Ascending aorta (tissue), 2 donors: ENCODE data around the gene DPP8. TPM values are rescaled to one million over a fixed set of nuclear protein-coding genes. Genes with fewer than 3 reads are reported as not detected.
"Not testable (repeated sequence)": the region's sequence is repeated elsewhere in the genome, so short reads cannot be mapped to it uniquely, and the experiment has no call there.

Experiments
- DNase-seq, 2 donors: peaks; one replicate each; pipeline ENCODE4 v3.0.0-alpha.2; 2019; ENCODE audit warnings: low spot score in 2 of 2
- H3K27ac ChIP-seq, 2 donors: fragments of 200-600 bp; sonication (generic); one replicate each; pipeline ENCODE4 v1.5.1; 2016 to 2017; ENCODE audit warnings: mild to moderate bottlenecking in 1 of 2
- H3K27me3 ChIP-seq: fragments of 200-600 bp; sonication (generic); one replicate; pipeline ENCODE4 v1.5.1; 2017
- H3K36me3 ChIP-seq, 2 donors: fragments of 200-600 bp; sonication (generic); one replicate each; pipeline ENCODE4 v1.5.1; 2016
- H3K4me1 ChIP-seq, 2 donors: fragments of 200-600 bp; sonication (generic); one replicate each; pipeline ENCODE4 v1.5.1; 2016 to 2017; ENCODE audit warnings: mild to moderate bottlenecking in 1 of 2
- H3K4me3 ChIP-seq, 2 donors: fragments of 200-600 bp; sonication (generic); one replicate each; pipeline ENCODE4 v1.5.1; 2016 to 2017; ENCODE audit warnings: mild to moderate bottlenecking in 1 of 2
- H3K9me3 ChIP-seq, 2 donors: fragments of 200-600 bp; sonication (generic); one replicate each; pipeline ENCODE4 v1.5.1; 2016
- intact Hi-C: fragments of 100-400 bp; cut with DNase I; formaldehyde crosslinking; loops from one replicate; pipeline ENCODE4 v1.15.1; 2023
- total RNA-seq: library from RNA; depleted of rRNA; stranded (reverse); fragments of >200 nt; gene quantifications from one replicate; pipeline ENCODE4 v1.1.0, GENCODE V29; 2016
- TF ChIP-seq, protein P1 (sequence below), 3 experiments: fragments of 200-600 bp in 2 of 3; fragments of 450-650 bp in 1 of 3; sonication (generic) in 2 of 3; IDR thresholded peaks; one replicate each; pipeline ENCODE4 v1.5.1; 2016 to 2019; ENCODE audit warnings: antibody characterized with exemption in 3 of 3, mild to moderate bottlenecking in 1 of 3, moderate library complexity in 1 of 3

The DPP8 gene
- total RNA-seq, 1 donor from 2014 or later: 69.0 TPM

GRCh38 chr15:65556622-65557021 lies 39.1 kb upstream of the DPP8 start:
- Histone ChIP-seq H3K4me3 (no peak overlapping the region), H3K36me3 (peaks cover 16 to 31% of the 10 kb centered on the region in 2 donors), H3K4me1 (no peaks in the 10 kb centered on the region), H3K27me3 (no peaks in the 10 kb centered on the region), H3K9me3 (no peaks in the 10 kb centered on the region), H3K27ac (no peak overlapping the region)
- intact Hi-C loops: no loop called here
- TF ChIP-seq, protein P1, sequence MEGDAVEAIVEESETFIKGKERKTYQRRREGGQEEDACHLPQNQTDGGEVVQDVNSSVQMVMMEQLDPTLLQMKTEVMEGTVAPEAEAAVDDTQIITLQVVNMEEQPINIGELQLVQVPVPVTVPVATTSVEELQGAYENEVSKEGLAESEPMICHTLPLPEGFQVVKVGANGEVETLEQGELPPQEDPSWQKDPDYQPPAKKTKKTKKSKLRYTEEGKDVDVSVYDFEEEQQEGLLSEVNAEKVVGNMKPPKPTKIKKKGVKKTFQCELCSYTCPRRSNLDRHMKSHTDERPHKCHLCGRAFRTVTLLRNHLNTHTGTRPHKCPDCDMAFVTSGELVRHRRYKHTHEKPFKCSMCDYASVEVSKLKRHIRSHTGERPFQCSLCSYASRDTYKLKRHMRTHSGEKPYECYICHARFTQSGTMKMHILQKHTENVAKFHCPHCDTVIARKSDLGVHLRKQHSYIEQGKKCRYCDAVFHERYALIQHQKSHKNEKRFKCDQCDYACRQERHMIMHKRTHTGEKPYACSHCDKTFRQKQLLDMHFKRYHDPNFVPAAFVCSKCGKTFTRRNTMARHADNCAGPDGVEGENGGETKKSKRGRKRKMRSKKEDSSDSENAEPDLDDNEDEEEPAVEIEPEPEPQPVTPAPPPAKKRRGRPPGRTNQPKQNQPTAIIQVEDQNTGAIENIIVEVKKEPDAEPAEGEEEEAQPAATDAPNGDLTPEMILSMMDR (IDR thresholded peaks at IDR 0.05): no peak
- no peak for DNase-seq

DNA sequence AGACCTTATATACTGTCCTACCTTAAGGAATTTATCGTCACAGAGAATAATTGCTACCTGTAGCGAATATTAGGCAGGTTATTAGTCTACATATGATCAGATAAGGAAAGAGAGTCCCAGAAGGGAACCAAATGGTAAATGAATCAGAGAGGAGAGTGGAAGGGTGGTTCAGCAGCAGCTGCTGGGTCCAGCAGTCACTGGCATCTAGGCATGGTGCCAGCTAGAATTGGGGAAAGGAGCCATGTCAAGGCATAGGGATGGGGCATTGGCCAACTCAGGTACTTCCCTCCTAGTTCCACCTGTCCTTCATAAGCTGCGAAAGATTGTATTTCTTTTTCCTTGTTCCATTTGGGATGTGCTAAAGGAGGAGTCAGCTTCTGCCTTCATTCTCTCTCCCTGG lies 36.2 kb upstream of the DPP8 start:
- H3K27ac ChIP-seq: no peak overlapping the region
- H3K4me1 ChIP-seq: no peaks in the 10 kb centered on the region
- no peak for DNase-seq
- H3K27me3 ChIP-seq: no peaks in the 10 kb centered on the region
- H3K36me3 ChIP-seq: peaks cover 9 to 28% of the 10 kb centered on the region in 2 donors
- H3K4me3 ChIP-seq: no peak overlapping the region
- TF ChIP-seq, protein P1 (IDR thresholded peaks at IDR 0.05): no peak
- intact Hi-C loops: no loop called here
- H3K9me3 ChIP-seq: no peaks in the 10 kb centered on the region

- H3K4me1 ChIP-seq, H3K27me3 ChIP-seq, H3K27ac ChIP-seq, DNase-seq, H3K4me3 ChIP-seq, H3K9me3 ChIP-seq, intact Hi-C loops: not testable (repeated sequence)
- H3K36me3 ChIP-seq: peaks cover 6 to 25% of the 10 kb centered on the region in 2 donors
These were observed 35.4 kb upstream of the DPP8 start for GRCh38 chr15:65552851-65553250.

DNA sequence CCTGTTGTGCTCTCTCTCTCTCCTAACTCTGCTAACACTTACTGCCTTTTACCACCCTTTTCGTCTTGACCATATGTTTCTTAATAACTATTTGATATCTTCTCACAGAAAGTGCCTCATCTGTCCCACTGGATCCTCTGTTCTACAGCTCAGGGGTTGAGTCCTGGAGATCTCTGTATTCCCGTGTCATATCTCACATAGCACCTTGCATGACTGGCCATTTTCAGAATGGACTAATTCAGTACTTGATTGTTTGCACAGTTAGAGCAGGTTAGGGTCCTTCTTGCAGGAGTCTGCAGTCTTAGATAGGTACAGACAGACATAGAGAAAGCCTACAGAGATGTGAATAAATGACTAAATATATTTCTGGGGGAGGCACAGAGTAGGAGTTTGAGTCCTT lies 33.7 kb upstream of the DPP8 start:
- intact Hi-C loops: no loop called here
- Histone ChIP-seq H3K27ac (no peak overlapping the region), H3K4me1 (no peaks in the 10 kb centered on the region)

DNA sequence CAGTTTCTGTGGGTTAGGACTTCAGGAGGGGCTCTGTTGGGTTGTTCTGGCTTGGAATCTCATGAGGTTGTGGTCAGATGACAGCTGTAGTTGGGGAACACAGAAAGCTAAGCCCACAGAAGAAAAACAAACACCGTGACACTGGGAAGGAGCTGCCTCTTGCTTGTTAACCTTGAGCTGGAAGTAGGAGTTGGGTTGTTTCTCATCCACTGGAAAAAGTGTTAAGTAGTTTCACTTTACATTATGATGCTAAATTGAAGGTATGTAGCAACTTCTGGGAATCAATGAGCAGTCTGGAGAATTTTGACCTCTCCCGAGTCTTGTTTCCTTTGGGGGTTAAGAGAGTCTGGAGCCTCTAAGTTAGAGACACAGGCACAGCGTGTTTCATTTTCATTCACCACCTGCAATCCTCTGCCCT lies 33.2 kb upstream of the DPP8 start:
- H3K27ac ChIP-seq: no peak overlapping the region
- peaks cover 0 to 9% of the 10 kb centered on the region in 2 donors for H3K36me3 ChIP-seq
- DNase-seq: no peak
- no peaks in the 10 kb centered on the region for H3K4me1 ChIP-seq
- intact Hi-C loops: no loop called here
- H3K4me3 ChIP-seq: no peak overlapping the region
- H3K9me3 ChIP-seq: no peaks in the 10 kb centered on the region
- TF ChIP-seq, protein P1 (IDR thresholded peaks at IDR 0.05): no peak
- no peaks in the 10 kb centered on the region for H3K27me3 ChIP-seq

More for the DNA sequence above, 33.7 kb upstream of the DPP8 start:
- H3K4me3 ChIP-seq: no peak overlapping the region
- H3K36me3 ChIP-seq: peaks cover 0 to 13% of the 10 kb centered on the region in 2 donors
- DNase-seq: no peak
- H3K9me3 ChIP-seq: no peaks in the 10 kb centered on the region
- H3K27me3 ChIP-seq: no peaks in the 10 kb centered on the region
- TF ChIP-seq, protein P1 (IDR thresholded peaks at IDR 0.05): no peak

DNA sequence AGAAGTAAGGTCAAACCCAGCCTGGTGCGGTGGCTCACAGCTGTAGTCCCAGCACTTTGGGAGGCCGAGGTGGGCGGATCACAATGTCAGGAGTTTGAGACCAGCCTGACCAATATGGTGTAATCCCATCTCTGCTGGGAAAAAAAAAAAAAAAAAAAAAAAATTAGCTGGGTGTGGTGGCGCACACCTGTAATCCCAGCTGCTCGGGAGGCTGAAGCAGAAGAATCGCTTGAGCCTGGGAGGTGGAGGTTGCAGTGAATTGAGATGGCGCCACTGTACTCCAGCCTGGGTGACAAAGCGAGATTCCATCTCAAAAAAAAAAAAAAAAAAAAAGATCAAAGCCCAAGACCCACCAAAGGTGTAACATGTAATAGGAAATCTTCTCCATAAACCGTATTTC lies 31.8 kb upstream of the DPP8 start:
- H3K9me3 ChIP-seq, H3K27me3 ChIP-seq, H3K4me1 ChIP-seq, intact Hi-C loops, DNase-seq, H3K36me3 ChIP-seq, H3K27ac ChIP-seq, H3K4me3 ChIP-seq: not testable (repeated sequence)

DNA sequence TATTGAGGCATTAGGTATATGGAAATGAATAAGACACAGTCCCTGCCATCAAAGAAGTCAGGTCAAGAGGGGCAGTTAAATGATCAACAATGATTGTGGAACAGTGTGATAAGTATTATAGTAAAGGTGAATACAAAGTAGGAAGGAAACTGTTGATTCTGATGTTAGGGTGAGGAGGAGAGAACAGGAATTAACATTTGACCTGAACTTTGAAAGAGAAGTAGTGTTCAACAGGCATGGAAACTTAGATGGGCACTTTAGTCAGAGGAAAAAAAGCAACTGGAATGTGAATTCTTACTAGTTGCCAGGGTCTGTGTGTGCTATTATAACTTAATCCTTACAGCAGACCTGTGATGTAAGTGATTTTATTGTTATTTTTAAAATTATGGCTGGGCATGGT lies 30.4 kb upstream of the DPP8 start:
- Histone ChIP-seq H3K4me3 (no peak overlapping the region), H3K27me3 (no peaks in the 10 kb centered on the region), H3K4me1 (no peaks in the 10 kb centered on the region), H3K36me3 (no peaks in the 10 kb centered on the region), H3K27ac (no peak overlapping the region), H3K9me3 (no peaks in the 10 kb centered on the region)
- intact Hi-C loops: no loop called here
- no peak for DNase-seq
- TF ChIP-seq, protein P1 (IDR thresholded peaks at IDR 0.05): no peak
